NCI-H2227 (cell line): ENCODE results near the gene ZBTB17.
A peak's percentile ranks its signal among the peaks of the same experiment; 100 is the strongest.
"Not testable (repeated sequence)": the region's sequence is repeated elsewhere in the genome, so short reads cannot be mapped to it uniquely, and the experiment has no call there.

ENCODE experiments used
- DNase-seq: peaks from one replicate; lab custom pipeline; 2025; ENCODE audit not compliant: unreplicated experiment; lab: John Stamatoyannopoulos, UW

Gene ZBTB17

DNA sequence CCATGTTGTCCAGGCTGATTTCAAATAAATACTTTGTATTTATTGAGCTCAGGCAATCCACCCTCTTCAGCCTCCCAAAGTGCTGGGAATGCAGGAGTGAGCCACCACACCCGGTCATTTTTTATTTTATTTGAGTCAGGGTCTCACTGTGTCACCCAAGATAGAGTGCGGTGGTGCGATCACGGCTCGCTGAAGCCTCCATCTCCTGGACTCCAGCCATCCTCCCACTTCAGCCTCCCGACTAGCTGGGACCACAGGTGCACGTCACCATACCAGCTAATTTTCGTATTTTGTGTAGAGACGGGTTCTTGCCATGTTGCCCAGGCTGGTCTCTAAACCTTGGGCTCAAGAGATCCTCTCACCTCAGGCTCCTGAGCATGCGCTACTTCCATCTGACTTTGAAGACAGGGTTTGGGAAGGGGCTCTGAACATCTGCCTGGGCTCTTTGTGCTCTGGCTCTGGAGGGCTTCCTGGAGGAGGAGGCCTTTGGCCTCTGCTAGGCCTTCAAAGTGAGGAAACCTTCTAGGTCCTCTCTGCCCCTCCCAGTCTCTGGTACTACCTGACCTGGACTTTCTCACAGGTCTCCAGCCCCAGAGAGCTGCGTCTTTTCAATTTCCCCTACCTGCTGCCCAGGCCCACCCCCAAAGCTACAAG, 36.2 kb upstream of the ZBTB17 start:
- DNase-seq: no peak

DNA sequence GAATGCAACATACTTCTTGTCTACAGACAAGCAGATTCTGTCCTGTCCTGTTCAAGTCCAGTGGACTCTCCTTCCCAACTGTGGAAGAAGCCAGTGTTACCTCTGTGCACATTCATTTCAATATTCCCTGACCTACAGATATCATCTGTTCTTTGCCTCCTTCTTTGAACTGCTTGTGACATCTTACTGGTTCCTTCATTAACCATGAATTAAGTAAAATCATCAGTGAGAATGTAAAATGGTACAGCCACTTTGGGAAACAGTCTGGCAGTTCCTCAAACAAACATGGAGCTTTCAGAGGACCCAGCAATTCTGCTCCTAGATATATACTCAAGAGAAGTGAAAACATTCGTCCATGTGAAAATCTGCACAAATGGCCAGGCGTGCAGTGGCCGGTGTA, 34.9 kb upstream of the ZBTB17 start:
- DNase-seq: no peak

DNA sequence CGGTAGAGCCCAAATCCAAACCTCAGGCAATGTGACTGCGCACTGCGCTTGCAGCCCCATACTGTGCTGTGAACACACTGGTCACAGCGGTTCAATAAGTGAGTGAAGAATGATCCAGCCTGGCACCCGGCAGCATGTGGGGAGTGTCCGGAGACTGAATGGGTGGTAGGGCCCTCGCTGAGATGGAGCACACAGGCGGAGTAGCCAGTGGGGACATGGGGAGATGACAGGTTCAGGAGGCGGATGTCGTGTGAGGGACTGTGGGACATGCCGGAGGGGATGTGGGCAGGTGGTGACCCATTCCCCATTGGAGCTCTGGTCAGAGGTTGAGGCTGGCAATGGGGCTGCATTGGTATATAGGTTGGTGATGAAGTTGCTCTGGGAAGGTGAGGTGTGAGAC, 33.8 kb upstream of the ZBTB17 start:
- DNase-seq: no peak

- peak; percentile 92 for DNase-seq
These were observed 33.1 kb upstream of the ZBTB17 start for GRCh38 chr1:16009030-16009460.

GRCh38 chr1:16007671-16008341, 31.9 kb upstream of the ZBTB17 start:
- DNase-seq: no peak

DNA sequence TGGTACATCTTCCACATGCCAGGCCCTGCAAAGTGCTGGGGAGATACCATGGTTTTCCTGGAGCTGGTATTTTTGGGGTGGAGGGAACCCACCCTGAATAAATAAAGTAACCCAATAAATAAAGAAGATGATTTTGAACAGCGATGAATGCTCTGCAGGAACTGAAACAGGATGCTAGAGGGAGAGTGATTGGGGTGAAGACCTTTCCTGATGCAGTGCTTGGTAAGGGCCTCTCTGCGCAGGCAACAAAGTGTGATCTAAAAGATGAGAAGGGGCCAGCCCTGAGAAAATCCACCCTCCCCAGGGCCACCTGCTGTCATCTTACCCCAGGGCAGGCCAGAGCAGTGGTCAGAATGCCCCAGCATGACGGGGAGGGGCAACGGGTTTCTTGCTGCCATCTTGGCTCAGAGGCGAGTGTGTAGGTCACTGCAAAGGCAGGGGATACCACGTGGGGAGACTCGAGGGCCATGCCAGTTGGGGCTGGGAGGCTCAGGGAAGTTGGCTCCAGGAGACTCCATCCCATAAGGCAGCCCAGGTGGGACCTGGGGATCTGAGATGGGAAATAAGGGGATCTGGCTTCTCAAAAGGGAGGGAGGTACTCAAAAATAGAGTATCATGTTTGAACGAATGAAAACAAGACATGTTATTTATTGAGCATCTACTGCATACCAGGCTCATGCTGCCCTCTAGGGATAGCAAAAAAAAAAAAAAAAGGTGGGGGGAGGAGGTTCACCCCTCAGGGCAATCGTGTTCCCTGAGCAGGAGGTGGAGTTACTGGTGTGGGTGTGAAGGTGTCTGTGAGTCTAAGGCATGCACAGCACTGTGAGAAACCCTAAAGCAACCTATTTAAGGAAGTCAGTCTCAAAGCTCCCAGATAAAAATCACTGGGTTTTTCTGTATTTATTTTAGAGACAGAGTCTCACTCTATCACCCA, 30.9 kb upstream of the ZBTB17 start:
- no peak for DNase-seq

GRCh38 chr1:16006010-16006409, 30.1 kb upstream of the ZBTB17 start:
- no peak for DNase-seq

GRCh38 chr1:16005597-16005996, 29.7 kb upstream of the ZBTB17 start:
- DNase-seq: no peak

- DNase-seq: not testable (repeated sequence)
These were observed 25.4 kb upstream of the ZBTB17 start for GRCh38 chr1:16001274-16001673.

DNA sequence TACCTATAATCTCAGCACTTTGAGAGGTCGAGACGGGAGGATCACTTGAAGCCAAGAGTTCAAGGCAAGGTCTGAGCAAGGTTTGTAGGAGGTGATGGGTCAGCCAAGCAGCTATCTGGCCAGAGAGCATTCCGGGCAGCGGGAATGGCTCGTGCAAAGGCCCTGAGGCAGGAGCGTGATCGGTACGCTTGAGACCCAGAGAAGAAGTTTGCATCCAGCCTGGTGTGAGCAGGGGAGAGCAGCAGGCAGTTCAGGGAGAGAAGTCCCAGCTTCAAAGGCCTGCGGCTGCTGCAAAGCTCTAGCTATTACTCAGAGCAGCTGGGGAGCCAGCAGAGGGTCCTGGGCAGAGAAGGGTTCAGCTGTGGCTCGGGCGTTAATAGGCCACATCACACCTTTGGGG, 23.0 kb upstream of the ZBTB17 start:
- DNase-seq: no peak

GRCh38 chr1:15997637-15998280, 21.9 kb upstream of the ZBTB17 start:
- no peak for DNase-seq

- no peak for DNase-seq
These were observed 21.2 kb upstream of the ZBTB17 start for GRCh38 chr1:15997076-15997585.

GRCh38 chr1:15994590-15995351, 18.9 kb upstream of the ZBTB17 start:
- DNase-seq: no peak

DNA sequence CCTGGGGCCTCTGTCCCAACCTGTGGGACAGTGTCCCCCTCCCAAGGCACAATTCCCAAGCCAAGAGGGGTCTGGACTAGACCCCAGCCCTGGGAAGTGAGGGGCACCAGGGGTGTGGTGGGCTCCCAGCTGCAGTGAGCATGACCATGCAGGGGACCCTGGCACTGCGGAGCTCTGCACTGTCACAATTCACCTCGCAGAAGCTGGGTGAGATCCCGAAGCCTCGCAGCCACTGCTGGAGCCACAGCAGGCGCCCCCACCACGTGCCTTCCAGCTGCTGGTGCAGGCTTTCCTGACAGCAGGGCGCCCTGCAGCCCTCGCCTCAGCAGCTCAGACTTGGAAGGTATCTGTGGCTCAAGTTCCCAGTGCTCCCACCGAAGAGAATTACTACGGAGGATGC, 18.2 kb upstream of the ZBTB17 start:
- no peak for DNase-seq

DNA sequence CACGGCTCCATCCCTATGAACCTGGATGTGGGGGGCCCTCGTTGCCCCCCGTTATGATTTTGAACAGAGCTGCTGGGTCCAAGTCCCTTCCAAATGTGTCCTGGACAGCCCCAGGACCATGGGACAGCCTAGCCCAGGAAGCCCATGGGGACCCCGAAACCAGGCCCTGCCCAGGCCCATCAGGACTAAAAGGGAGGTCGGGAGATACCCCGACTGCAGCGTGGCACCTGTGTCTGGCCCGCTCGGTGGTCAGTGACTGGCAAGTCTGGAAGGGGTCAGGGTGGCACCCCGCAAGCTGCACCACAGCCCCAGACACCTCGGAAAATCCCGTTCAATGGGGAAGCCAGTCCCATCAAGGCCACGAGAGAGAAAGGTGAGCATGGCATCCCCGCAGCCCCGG, 17.8 kb upstream of the ZBTB17 start:
- no peak for DNase-seq

DNA sequence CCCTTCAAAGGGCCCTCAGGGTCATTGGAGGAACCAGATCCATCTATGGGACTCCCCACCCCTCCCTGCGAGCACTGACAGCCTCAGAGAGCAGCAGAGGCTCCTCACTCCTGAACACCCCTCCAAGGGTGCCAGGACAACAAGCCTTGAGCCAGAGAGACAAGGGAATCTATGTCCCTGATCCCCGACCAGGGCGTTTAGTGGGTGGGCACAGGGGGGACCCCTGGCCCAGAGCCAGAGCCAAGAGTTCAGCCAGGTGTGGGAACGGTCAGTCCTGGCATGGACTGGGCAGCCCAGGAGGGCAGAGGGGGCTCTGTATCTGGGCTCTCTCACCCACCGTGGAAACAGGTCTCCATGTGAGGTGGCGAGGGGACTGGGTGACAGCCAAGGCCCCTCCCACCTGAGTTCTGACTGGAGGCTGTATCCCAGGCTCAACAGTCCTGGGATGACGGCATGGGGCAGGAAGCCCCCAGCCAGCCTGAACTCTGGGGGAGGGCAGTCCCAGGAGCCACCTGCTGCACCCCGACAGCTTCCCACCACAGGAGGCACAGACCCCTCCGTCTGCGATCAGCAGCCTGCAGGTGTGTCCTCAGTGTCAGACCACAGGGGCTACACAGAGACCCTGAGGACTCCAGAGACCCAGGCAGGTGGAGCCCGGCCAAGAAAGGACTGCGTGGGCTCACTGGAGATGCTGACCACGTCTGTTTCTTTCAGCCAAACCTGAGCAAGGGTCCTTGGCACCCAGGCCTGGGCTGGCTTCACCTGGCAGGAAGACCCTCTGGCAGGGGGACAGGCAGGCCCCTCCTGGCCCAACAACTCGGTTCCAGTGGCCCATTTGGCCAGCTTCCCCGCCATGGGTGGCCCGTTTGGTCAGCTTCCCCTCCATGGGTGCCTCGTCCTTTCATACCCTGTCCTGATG, 16.9 kb upstream of the ZBTB17 start:
- no peak for DNase-seq

GRCh38 chr1:15992187-15992553, 16.3 kb upstream of the ZBTB17 start:
- no peak for DNase-seq

GRCh38 chr1:15991427-15992186, 15.7 kb upstream of the ZBTB17 start:
- no peak for DNase-seq

DNA sequence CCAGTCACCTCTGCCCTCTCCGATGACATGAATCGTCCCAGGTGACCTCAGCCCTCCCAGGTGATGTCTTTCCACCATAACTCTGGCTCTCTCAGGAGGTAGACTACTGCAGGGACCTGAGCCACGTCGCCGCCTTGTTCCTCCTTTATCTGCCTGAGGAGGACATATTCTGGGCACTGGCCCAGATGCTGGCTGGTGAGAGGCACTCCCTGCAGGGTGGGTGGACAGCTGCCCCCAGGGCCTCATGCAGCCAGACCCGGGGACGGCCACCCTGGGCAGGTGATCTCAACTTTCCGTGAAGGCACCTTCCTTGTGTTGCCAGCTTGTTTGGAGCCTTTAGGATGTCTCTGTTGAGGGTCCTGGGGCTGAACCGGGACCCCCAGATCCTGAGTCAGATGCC, 13.9 kb upstream of the ZBTB17 start:
- DNase-seq: no peak
